HepG2 (cell line): ENCODE results near the gene COL5A1. TPM values are rescaled to one million over a fixed set of nuclear protein-coding genes. Genes with fewer than 3 reads are reported as not detected.

Source experiments
- ATAC-seq: fragments of 200-7000 bp; cut with Tn5 transposase; 3 replicates; pipeline ENCODE4 v1.9.1; 2020; ENCODE audit warnings: mild to moderate bottlenecking, moderate library complexity
- BruUV-seq: library from RNA; stranded (reverse); fragments of 400-500 nt; replicated peaks from 2 replicates; lab custom pipeline; 2021; lab: Mats Ljungman, UMichigan
- CTCF ChIA-PET: fragments of 300-600 bp; formaldehyde crosslinking; extraction: SDS; loops from one replicate; lab custom pipeline; 2021; ENCODE audit warnings: low total read pairs, inconsistent platforms, low intra/inter-chr PET ratio; lab: Yijun Ruan, JAX
- POLR2A ChIA-PET: fragments of 350-600 bp; sonication (Branson Sonifier 250); formaldehyde crosslinking; loops from one replicate; lab custom pipeline; 2020; ENCODE audit warnings: antibody characterized with exemption, inconsistent platforms; lab: Yijun Ruan, JAX
- DNase-seq: peaks from one replicate; pipeline ENCODE4 v3.0.0-alpha.2; 2015; ENCODE audit warnings: low spot score
- FAIRE-seq: peaks from 3 replicates; lab custom pipeline; 2011; peaks lifted over from hg19 to GRCh38; lab: Jason Lieb, UNC
- H2AFZ ChIP-seq: one replicate; pipeline ENCODE4 v1.6.1; 2011; ENCODE audit warnings: low read length, inconsistent platforms
- H3K27ac ChIP-seq: fragments of 300-600 bp; 3 replicates; pipeline ENCODE4 v1.8.0; 2011; ENCODE audit warnings: mixed run types, mild to moderate bottlenecking, mixed read lengths, low read length, inconsistent platforms; ENCODE audit not compliant: insufficient read depth; ENCODE audit errors: extremely low read length
- H3K27me3 ChIP-seq, 2 experiments: fragments of 200-600 bp in 1 of 2; 2 replicates in 1 of 2; 3 replicates in 1 of 2; pipeline versions ENCODE4 v1.6.0 to v1.8.0; 2011; ENCODE audit warnings: low read length in 2 of 2, mild to moderate bottlenecking in 2 of 2, moderate library complexity in 2 of 2, inconsistent platforms in 1 of 2; ENCODE audit not compliant: insufficient read depth in 2 of 2, control insufficient read depth in 1 of 2
- H3K36me3 ChIP-seq, 2 experiments: fragments of 200-600 bp in 1 of 2; replicated peaks in 1 of 2; 2 replicates in 1 of 2; 3 replicates in 1 of 2; pipeline versions ENCODE4 v1.5.1 to v1.8.0; 2011; ENCODE audit warnings: low read length in 2 of 2, inconsistent platforms in 1 of 2; ENCODE audit not compliant: insufficient read depth in 2 of 2, control insufficient read depth in 1 of 2
- H3K4me1 ChIP-seq: 2 replicates; pipeline ENCODE4 v1.5.1; 2012; ENCODE audit warnings: low read length, inconsistent platforms; ENCODE audit not compliant: insufficient read depth
- H3K4me2 ChIP-seq: 2 replicates; pipeline ENCODE4 v1.6.0; 2011; ENCODE audit warnings: low read depth, low read length, inconsistent platforms
- H3K4me3 ChIP-seq, 3 experiments: fragments of 200-600 bp in 1 of 3; sonication (generic), shearing (Covaris generic) in 1 of 3; replicated peaks in 1 of 3; 2 replicates each; pipeline ENCODE4 v1.5.1; 2011 to 2016; ENCODE audit warnings: low read length in 3 of 3, inconsistent platforms in 2 of 3, low read depth in 2 of 3, mild to moderate bottlenecking in 2 of 3, control low read depth in 1 of 3, mixed read lengths in 1 of 3; ENCODE audit not compliant: insufficient read depth in 1 of 3
- H3K79me2 ChIP-seq: one replicate; pipeline ENCODE4 v1.6.1; 2011; ENCODE audit warnings: low read length, inconsistent platforms; ENCODE audit not compliant: insufficient read depth
- H3K9ac ChIP-seq: 2 replicates; pipeline ENCODE4 v1.6.0; 2011; ENCODE audit warnings: mild to moderate bottlenecking, low read depth, low read length, inconsistent platforms; ENCODE audit not compliant: insufficient read depth
- H3K9me3 ChIP-seq: 2 replicates; pipeline ENCODE4 v1.5.1; 2012; ENCODE audit warnings: mild to moderate bottlenecking, low read length
- H4K20me1 ChIP-seq: 2 replicates; pipeline ENCODE4 v1.6.0; 2011; ENCODE audit warnings: inconsistent platforms, mild to moderate bottlenecking, low read length, moderate library complexity; ENCODE audit not compliant: insufficient read depth
- AFF4 ChIP-seq: sonication (generic); formaldehyde crosslinking; IDR thresholded peaks from 2 replicates; pipeline ENCODE4 v1.4.0; 2020; ENCODE audit warnings: missing genetic modification reagents
- MEIS1 ChIP-seq: sonication (generic); formaldehyde crosslinking; IDR thresholded peaks from 2 replicates; pipeline ENCODE4 v1.9.0; 2021; ENCODE audit warnings: mild to moderate bottlenecking, missing genetic modification reagents, moderate library complexity, borderline replicate concordance
- MLX ChIP-seq: IDR thresholded peaks from 2 replicates; pipeline ENCODE4 v1.6.1; 2016
- PAX8 ChIP-seq: sonication (generic); formaldehyde crosslinking; IDR thresholded peaks from 2 replicates; pipeline ENCODE4 v1.8.0; 2022; ENCODE audit warnings: mild to moderate bottlenecking, missing genetic modification reagents, borderline replicate concordance
- SPEN ChIP-seq: sonication (generic); formaldehyde crosslinking; IDR thresholded peaks from 2 replicates; pipeline ENCODE4 v1.5.1; 2020; ENCODE audit warnings: low read depth, mild to moderate bottlenecking, missing genetic modification reagents
- ZBTB26 ChIP-seq: IDR thresholded peaks from 2 replicates; pipeline ENCODE4 v1.6.1; 2016; ENCODE audit warnings: missing compliant biosample characterization, missing genetic modification reagents, borderline replicate concordance
- ZNF234 ChIP-seq: sonication (generic); formaldehyde crosslinking; conservative IDR thresholded peaks from 2 replicates; pipeline ENCODE4 v1.5.1; 2020; ENCODE audit warnings: mild to moderate bottlenecking, missing genetic modification reagents
- ZNF326 ChIP-seq: sonication (generic); formaldehyde crosslinking; IDR thresholded peaks from 2 replicates; pipeline ENCODE4 v1.4.0; 2020; ENCODE audit warnings: missing genetic modification reagents, borderline replicate concordance
- ZNF354B ChIP-seq: sonication (generic); formaldehyde crosslinking; IDR thresholded peaks from 2 replicates; pipeline ENCODE4 v1.8.0; 2022; ENCODE audit warnings: mild to moderate bottlenecking, missing genetic modification reagents
- ZNF431 ChIP-seq: sonication (generic); formaldehyde crosslinking; IDR thresholded peaks from 2 replicates; pipeline ENCODE4 v1.9.0; 2022; ENCODE audit warnings: missing genetic modification reagents, low read depth, mild to moderate bottlenecking, borderline replicate concordance
- ZNF550 ChIP-seq: sonication (generic); formaldehyde crosslinking; IDR thresholded peaks from 2 replicates; pipeline ENCODE4 v1.4.0; 2020; ENCODE audit warnings: mild to moderate bottlenecking, missing genetic modification reagents, borderline replicate concordance
- ZNF644 ChIP-seq: IDR thresholded peaks from 2 replicates; pipeline ENCODE4 v1.6.1; 2016; ENCODE audit warnings: low read depth
- whole genome bisulfite sequencing: methylation state at CpG from one replicate; pipeline ENCODE4 v1.1.6; 2017; ENCODE audit warnings: low lambda C conversion rate; 5-methylcytosine and 5-hydroxymethylcytosine counted together
- in situ Hi-C: cut with HindIII; loops from 2 replicates; pipeline ENCODE4 v1.10.0; 2017; ENCODE audit warnings: low pct_unique_long_range_greater_than_20kb; ENCODE audit not compliant: extremely low pct_ligation_motif_present
- intact Hi-C: fragments of 100-400 bp; cut with micrococcal nuclease; formaldehyde crosslinking; loops from one replicate; pipeline ENCODE4 v1.10.0; 2022; ENCODE audit not compliant: unreplicated experiment
- polyA plus RNA-seq, 8 experiments: library from polyadenylated mRNA; depleted of rRNA in 3 of 8; stranded (reverse) in 7 of 8; unstranded in 1 of 8; fragments of >200 nt; fragmentation: Illumina TruSeq in 4 of 8; extraction: Trizol in 4 of 8; gene quantifications; 2 replicates each; pipeline versions ENCODE4 v1.2.1 to v1.2.3, GENCODE V29; 2011 to 2016; ENCODE audit warnings: low read depth in 4 of 8, missing spikeins in 1 of 8, mixed read lengths in 1 of 8; ENCODE audit not compliant: insufficient read depth in 1 of 8
- total RNA-seq, 5 experiments: library from RNA; depleted of rRNA; stranded (reverse); fragments of >200 nt; fragmentation: Illumina TruSeq; extraction: Trizol; gene quantifications; 2 replicates each; pipeline ENCODE4 v1.2.3, GENCODE V29; 2016; ENCODE audit warnings: low read depth in 1 of 5

The COL5A1 gene
- total and polyA plus RNA-seq, 2 of the 13 experiments (the other 11 are each of a cell fraction or from before 2014, with no cell fraction given), result not detected

GRCh38 chr9:134624137-134624591, 17.4 kb upstream of the COL5A1 start (continued):
- TF ChIP-seq MLX (CRISPR knock-in tag) (no peak), ZBTB26 (no peak), ZNF431 (CRISPR knock-in tag) (no peak)
- TF ChIP-seq, all 625 proteins: peak for 0

GRCh38 chr9:134624621-134625181, 16.9 kb upstream of the COL5A1 start:
- POLR2A ChIA-PET, result no interaction called here
- Histone ChIP-seq H3K9ac (no peak overlapping the region), H3K4me2 (no peak overlapping the region), H4K20me1 (peaks cover 3% of the 10 kb centered on the region), H3K79me2 (no peaks in the 10 kb centered on the region), H3K36me3 (no peaks in the 10 kb centered on the region), H3K27ac (no peak overlapping the region), H3K4me1 (no peaks in the 10 kb centered on the region), H3K27me3 (peaks cover 11 to 91% of the 10 kb centered on the region in 2 experiments), H3K4me3 (no peak overlapping the region), H2AFZ (no peak overlapping the region), H3K9me3 (no peaks in the 10 kb centered on the region)
- ATAC-seq (no peak), FAIRE-seq (no peak), DNase-seq (no peak)
- in situ Hi-C loops, result no loop called here
- TF ChIP-seq SPEN (CRISPR knock-in tag) (no peak), PAX8 (no peak), ZNF644 (CRISPR knock-in tag) (no peak), ZNF234 (CRISPR knock-in tag) (no peak), AFF4 (CRISPR knock-in tag) (no peak), ZNF550 (CRISPR knock-in tag) (no peak), ZNF354B (CRISPR knock-in tag) (no peak), MEIS1 (CRISPR knock-in tag) (no peak), ZNF326 (CRISPR knock-in tag) (no peak)
- intact Hi-C loops, result no loop called here
- WGBS, result 49% methylated on average over 3 of the region's 7 CpGs
- CTCF ChIA-PET, result no interaction called here
- BruUV-seq, result no TSS peak
